GM12864 (cell line): ENCODE data around the gene TAS2R41.
"Not testable (repeated sequence)": the region's sequence is repeated elsewhere in the genome, so short reads cannot be mapped to it uniquely, and the experiment has no call there.

Experiments
- DNase-seq: peaks from one replicate; pipeline ENCODE4 v3.0.0-alpha.2; 2011; ENCODE audit warnings: low read depth
- H3K4me3 ChIP-seq: 2 replicates; pipeline ENCODE4 v1.5.1; 2011; ENCODE audit warnings: mild to moderate bottlenecking, low read depth, low read length, control low read depth
- CTCF ChIP-seq: IDR thresholded peaks from 2 replicates; pipeline ENCODE4 v1.5.1; 2011; ENCODE audit warnings: low read depth, mild to moderate bottlenecking, moderate library complexity, low read length, control low read depth, inconsistent platforms; ENCODE audit errors: missing control alignments

The TAS2R41 gene

GRCh38 chr7:143516981-143517380 is 39.3 kb downstream of the TAS2R41 start:
- TF ChIP-seq CTCF: no peak
- H3K4me3 ChIP-seq: no peak overlapping the region
- no peak for DNase-seq

- no peak for TF ChIP-seq CTCF
- DNase-seq: no peak
- H3K4me3 ChIP-seq: no peak overlapping the region
These were observed 40.8 kb downstream of the TAS2R41 start for GRCh38 chr7:143518521-143518920.

- no peak overlapping the region for H3K4me3 ChIP-seq
- DNase-seq: no peak
- TF ChIP-seq CTCF: no peak
These were observed 41.3 kb downstream of the TAS2R41 start for GRCh38 chr7:143518941-143519340.

- no peak overlapping the region for H3K4me3 ChIP-seq
- no peak for DNase-seq
- no peak for TF ChIP-seq CTCF
These were observed 41.9 kb downstream of the TAS2R41 start for GRCh38 chr7:143519411-143520131.

GRCh38 chr7:143522309-143522916 is 44.7 kb downstream of the TAS2R41 start:
- not testable (repeated sequence) for H3K4me3 ChIP-seq, DNase-seq
